Sigmoid colon (tissue), 7 donors: ENCODE results near the gene EMP2. TPM values are rescaled to one million over a fixed set of nuclear protein-coding genes. Genes with fewer than 3 reads are reported as not detected.

Experiments used
- DNase-seq: peaks from one replicate; pipeline ENCODE4 v3.0.0-alpha.2; 2019
- H3K27ac ChIP-seq, 4 donors: fragments of 200-600 bp; sonication (generic); one replicate each; pipeline ENCODE4 v1.5.1; 2016 to 2019; ENCODE audit warnings: mild to moderate bottlenecking in 1 of 4
- H3K27me3 ChIP-seq, 3 donors: fragments of 200-600 bp; sonication (generic); one replicate each; pipeline ENCODE4 v1.5.1; 2019; ENCODE audit warnings: mild to moderate bottlenecking in 1 of 3
- H3K36me3 ChIP-seq, 4 donors: fragments of 200-600 bp; sonication (generic); one replicate each; pipeline ENCODE4 v1.5.1; 2016 to 2019
- H3K4me1 ChIP-seq, 4 donors: fragments of 200-600 bp; sonication (generic); one replicate each; pipeline ENCODE4 v1.5.1; 2017 to 2019
- H3K4me3 ChIP-seq, 4 donors: fragments of 200-600 bp; sonication (generic); one replicate each; pipeline ENCODE4 v1.5.1; 2017 to 2019; ENCODE audit warnings: mild to moderate bottlenecking in 2 of 4, moderate library complexity in 1 of 4
- H3K9me3 ChIP-seq, 4 donors: fragments of 200-600 bp in 3 of 4; sonication (generic) in 3 of 4; one replicate each; pipeline versions ENCODE4 v1.5.1 to v1.6.1; 2013 to 2019
- CTCF ChIP-seq, 4 experiments: fragments of 450-650 bp in 3 of 4; fragments of 200-600 bp in 1 of 4; IDR thresholded peaks; one replicate each; pipeline ENCODE4 v1.5.1; 2016 to 2019; ENCODE audit warnings: antibody characterized with exemption in 4 of 4, mild to moderate bottlenecking in 3 of 4, moderate library complexity in 2 of 4
- EP300 ChIP-seq, 4 donors: sonication (generic); formaldehyde crosslinking; IDR thresholded peaks; one replicate each; pipeline ENCODE4 v1.6.1; 2017; ENCODE audit warnings: antibody characterized with exemption in 4 of 4
- POLR2A ChIP-seq, 2 donors: fragments of 450-650 bp; IDR thresholded peaks; one replicate each; pipeline ENCODE4 v1.6.1; 2016; ENCODE audit warnings: antibody characterized with exemption in 2 of 2, mild to moderate bottlenecking in 2 of 2, moderate library complexity in 2 of 2
- POLR2AphosphoS5 ChIP-seq, 4 donors: sonication (generic); formaldehyde crosslinking; IDR thresholded peaks; one replicate each; pipeline ENCODE4 v1.6.1; 2017; ENCODE audit warnings: antibody characterized with exemption in 4 of 4
- WGBS, 2 donors: extraction: QIAGEN DNeasy Blood & Tissue Kit; methylation state at CpG; one replicate each; pipeline ENCODE4 v1.1.7; 2013; 5-methylcytosine and 5-hydroxymethylcytosine counted together
- intact Hi-C: fragments of 100-400 bp; cut with DNase I; formaldehyde crosslinking; loops from one replicate; pipeline ENCODE4 v1.15.1; 2023
- polyA plus RNA-seq, 3 donors: library from polyadenylated mRNA; stranded (reverse); fragments of 200-250 nt; gene quantifications; one replicate each; pipeline ENCODE4 v1.2.3, GENCODE V29; 2013
- total RNA-seq, 4 donors: library from RNA; depleted of rRNA; stranded (reverse); fragments of >200 nt; gene quantifications; one replicate each; pipeline ENCODE4 v1.1.0, GENCODE V29; 2016
- donor health status: healthy with polysubstance abuse.
- donor health status: Bipolar disorder and iron deficiency.
- donor health status: healthy.

EMP2 gene
- total and polyA plus RNA-seq, 7 donors = 7.2 to 57.3 (median 39.2) TPM

- TF ChIP-seq POLR2A (IDR thresholded peaks at IDR 0.05) (no peak), CTCF (IDR thresholded peaks at IDR 0.05) (no peak), POLR2AphosphoS5 (IDR thresholded peaks at IDR 0.05) (peak in 1 of 4 donors; percentile 26), EP300 (IDR thresholded peaks at IDR 0.05) (no peak)
- DNase-seq = no peak
- intact Hi-C loops = no loop called here
- Histone ChIP-seq H3K36me3 (no peaks in the 10 kb centered on the region), H3K9me3 (no peaks in the 10 kb centered on the region), H3K4me1 (no peaks in the 10 kb centered on the region), H3K4me3 (no peak overlapping the region), H3K27me3 (no peaks in the 10 kb centered on the region), H3K27ac (no peak overlapping the region)
- WGBS, 2 donors = 8 to 48% methylated on average over 9 of the region's 9 CpGs
Observed at GRCh38 chr16:10594312-10594950, 14.0 kb upstream of the EMP2 start.

DNA sequence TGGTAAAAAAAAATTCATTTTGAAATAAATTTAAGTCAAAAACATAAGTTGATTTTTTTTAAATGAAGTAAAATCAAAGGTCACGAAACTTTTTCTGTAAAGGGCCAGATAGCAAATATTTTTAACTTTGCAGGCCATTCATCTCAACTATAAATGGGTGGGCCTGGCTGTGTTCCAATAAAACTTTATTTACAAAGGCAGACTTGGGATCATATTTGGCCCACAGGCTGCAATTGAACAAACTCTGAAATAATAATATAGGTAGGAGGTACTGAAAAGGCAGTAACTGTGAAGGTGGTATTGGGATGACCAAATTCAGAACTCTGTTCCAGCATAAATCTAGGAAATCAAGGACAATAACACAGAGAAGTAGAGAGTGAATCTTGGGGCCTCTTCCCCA is 12.2 kb upstream of the EMP2 start:
- DNase-seq = no peak
- Histone ChIP-seq H3K9me3 (no peaks in the 10 kb centered on the region), H3K27me3 (no peaks in the 10 kb centered on the region), H3K36me3 (no peaks in the 10 kb centered on the region), H3K4me1 (no peaks in the 10 kb centered on the region), H3K4me3 (no peak overlapping the region), H3K27ac (no peak overlapping the region)
- 27 to 72% methylated on average over 1 of the region's 1 CpG for WGBS, 2 donors
- intact Hi-C loops = no loop called here
- no peak for TF ChIP-seq CTCF (IDR thresholded peaks at IDR 0.05)
- TF ChIP-seq POLR2AphosphoS5 (IDR thresholded peaks at IDR 0.05) = no peak
- TF ChIP-seq EP300 (IDR thresholded peaks at IDR 0.05) = no peak
- no peak for TF ChIP-seq POLR2A (IDR thresholded peaks at IDR 0.05)

DNA sequence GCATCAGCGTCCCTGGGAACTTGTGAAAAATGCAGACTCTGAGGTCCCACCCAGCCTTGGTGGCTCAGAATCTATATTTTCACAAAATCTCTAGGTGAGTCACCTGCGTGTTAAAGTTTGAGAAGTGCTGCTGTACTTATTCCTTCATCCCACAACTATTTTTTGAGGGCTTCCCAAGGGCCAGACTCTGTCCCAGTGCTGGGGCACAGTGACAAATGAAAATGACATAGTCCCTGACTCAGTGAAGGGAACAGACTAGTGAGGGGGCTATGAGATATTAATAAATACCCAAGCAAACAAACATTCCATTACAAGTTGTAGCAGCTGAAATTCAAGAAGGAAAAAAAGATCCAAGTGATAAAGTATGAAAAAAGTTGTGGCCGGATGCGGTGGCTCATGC is 9.9 kb upstream of the EMP2 start:
- H3K27ac ChIP-seq = no peak overlapping the region
- DNase-seq = no peak
- intact Hi-C loops = no loop called here
- no peaks in the 10 kb centered on the region for H3K9me3 ChIP-seq
- no peaks in the 10 kb centered on the region for H3K27me3 ChIP-seq
- H3K36me3 ChIP-seq = no peaks in the 10 kb centered on the region
- no peak overlapping the region for H3K4me3 ChIP-seq
- TF ChIP-seq CTCF (IDR thresholded peaks at IDR 0.05) = no peak
- TF ChIP-seq EP300 (IDR thresholded peaks at IDR 0.05) = no peak
- no peak for TF ChIP-seq POLR2A (IDR thresholded peaks at IDR 0.05)
- TF ChIP-seq POLR2AphosphoS5 (IDR thresholded peaks at IDR 0.05) = no peak
- H3K4me1 ChIP-seq = no peaks in the 10 kb centered on the region
- WGBS, 2 donors = 83 to 90% methylated on average over 4 of the region's 4 CpGs

- DNase-seq = no peak
- TF ChIP-seq EP300 (IDR thresholded peaks at IDR 0.05) (no peak), POLR2A (IDR thresholded peaks at IDR 0.05) (no peak), POLR2AphosphoS5 (IDR thresholded peaks at IDR 0.05) (no peak), CTCF (IDR thresholded peaks at IDR 0.05) (no peak)
- Histone ChIP-seq H3K27me3 (no peaks in the 10 kb centered on the region), H3K4me1 (no peaks in the 10 kb centered on the region), H3K27ac (no peak overlapping the region), H3K9me3 (no peaks in the 10 kb centered on the region), H3K36me3 (no peaks in the 10 kb centered on the region), H3K4me3 (no peak overlapping the region)
- intact Hi-C loops = loop anchor here (10.0 kb wide), 1 partner anchor 236 kb away; no protein-coding TSS in a partner anchor
- WGBS, 2 donors = 83 to 86% methylated on average over 5 of the region's 5 CpGs
Observed at GRCh38 chr16:10589109-10589508, 8.7 kb upstream of the EMP2 start.

GRCh38 chr16:10587622-10588021 is 7.2 kb upstream of the EMP2 start:
- Histone ChIP-seq H3K9me3 (no peaks in the 10 kb centered on the region), H3K4me3 (no peak overlapping the region), H3K27me3 (no peaks in the 10 kb centered on the region), H3K27ac (no peak overlapping the region), H3K4me1 (no peaks in the 10 kb centered on the region), H3K36me3 (no peaks in the 10 kb centered on the region)
- TF ChIP-seq POLR2AphosphoS5 (IDR thresholded peaks at IDR 0.05) = no peak
- no peak for TF ChIP-seq POLR2A (IDR thresholded peaks at IDR 0.05)
- TF ChIP-seq CTCF (IDR thresholded peaks at IDR 0.05) = no peak
- no peak for TF ChIP-seq EP300 (IDR thresholded peaks at IDR 0.05)
- 60 to 73% methylated on average over 2 of the region's 2 CpGs for WGBS, 2 donors
- intact Hi-C loops = loop anchor here (10.0 kb wide), 1 partner anchor 237 kb away; no protein-coding TSS in a partner anchor
- no peak for DNase-seq
